ENCODE measurements around the gene TRPC3.

TRPC3 gene

GRCh38 chr4:121977251-121978171, 25.7 kb upstream of the TRPC3 start:
- Histone ChIP-seq H3K27ac (ENCODE audit: insufficient read depth, low read length, poor library complexity, severe bottlenecking) (no peak overlapping the region), H3K27me3 (replicated peaks; ENCODE audit: control insufficient read depth, insufficient read depth, low read length, poor library complexity, severe bottlenecking) (no peaks in the 10 kb centered on the region), H3K4me3 (ENCODE audit: insufficient read depth, low read depth, low read length, poor library complexity, severe bottlenecking) (no peak overlapping the region), H3K9me3 (ENCODE audit: control insufficient read depth, low read length) (no peaks in the 10 kb centered on the region), H3K36me3 (ENCODE audit: control insufficient read depth, insufficient read depth, low read length) (no peaks in the 10 kb centered on the region), H3K4me1 (ENCODE audit: control insufficient read depth, insufficient read depth, low read length, poor library complexity, severe bottlenecking) (no peaks in the 10 kb centered on the region)
- no peak for DNase-seq

GRCh38 chr4:121975784-121976183, 23.9 kb upstream of the TRPC3 start:
- no peaks in the 10 kb centered on the region for H3K4me1 ChIP-seq (ENCODE audit: control insufficient read depth, insufficient read depth, low read length, poor library complexity, severe bottlenecking)
- DNase-seq, result no peak
- H3K27me3 ChIP-seq (replicated peaks; ENCODE audit: control insufficient read depth, insufficient read depth, low read length, poor library complexity, severe bottlenecking), result no peaks in the 10 kb centered on the region
- no peaks in the 10 kb centered on the region for H3K36me3 ChIP-seq (ENCODE audit: control insufficient read depth, insufficient read depth, low read length)
- H3K27ac ChIP-seq (ENCODE audit: insufficient read depth, low read length, poor library complexity, severe bottlenecking), result no peak overlapping the region
- no peak overlapping the region for H3K4me3 ChIP-seq (ENCODE audit: insufficient read depth, low read depth, low read length, poor library complexity, severe bottlenecking)
- no peaks in the 10 kb centered on the region for H3K9me3 ChIP-seq (ENCODE audit: control insufficient read depth, low read length)

- H3K27ac ChIP-seq (ENCODE audit: insufficient read depth, low read length, poor library complexity, severe bottlenecking), result no peak overlapping the region
- H3K27me3 ChIP-seq (replicated peaks; ENCODE audit: control insufficient read depth, insufficient read depth, low read length, poor library complexity, severe bottlenecking), result no peaks in the 10 kb centered on the region
- no peaks in the 10 kb centered on the region for H3K36me3 ChIP-seq (ENCODE audit: control insufficient read depth, insufficient read depth, low read length)
- no peak overlapping the region for H3K4me3 ChIP-seq (ENCODE audit: insufficient read depth, low read depth, low read length, poor library complexity, severe bottlenecking)
- no peaks in the 10 kb centered on the region for H3K9me3 ChIP-seq (ENCODE audit: control insufficient read depth, low read length)
- H3K4me1 ChIP-seq (ENCODE audit: control insufficient read depth, insufficient read depth, low read length, poor library complexity, severe bottlenecking), result no peaks in the 10 kb centered on the region
- no peak for DNase-seq
Observed at GRCh38 chr4:121973816-121974215, 22.0 kb upstream of the TRPC3 start.

GRCh38 chr4:121968859-121969258, 17.0 kb upstream of the TRPC3 start:
- H3K4me3 ChIP-seq (ENCODE audit: insufficient read depth, low read depth, low read length, poor library complexity, severe bottlenecking), result no peak overlapping the region
- no peak overlapping the region for H3K27ac ChIP-seq (ENCODE audit: insufficient read depth, low read length, poor library complexity, severe bottlenecking)
- DNase-seq, result no peak
- H3K9me3 ChIP-seq (ENCODE audit: control insufficient read depth, low read length), result no peaks in the 10 kb centered on the region
- H3K27me3 ChIP-seq (replicated peaks; ENCODE audit: control insufficient read depth, insufficient read depth, low read length, poor library complexity, severe bottlenecking), result no peaks in the 10 kb centered on the region
- H3K4me1 ChIP-seq (ENCODE audit: control insufficient read depth, insufficient read depth, low read length, poor library complexity, severe bottlenecking), result no peaks in the 10 kb centered on the region
- H3K36me3 ChIP-seq (ENCODE audit: control insufficient read depth, insufficient read depth, low read length), result no peaks in the 10 kb centered on the region

DNA sequence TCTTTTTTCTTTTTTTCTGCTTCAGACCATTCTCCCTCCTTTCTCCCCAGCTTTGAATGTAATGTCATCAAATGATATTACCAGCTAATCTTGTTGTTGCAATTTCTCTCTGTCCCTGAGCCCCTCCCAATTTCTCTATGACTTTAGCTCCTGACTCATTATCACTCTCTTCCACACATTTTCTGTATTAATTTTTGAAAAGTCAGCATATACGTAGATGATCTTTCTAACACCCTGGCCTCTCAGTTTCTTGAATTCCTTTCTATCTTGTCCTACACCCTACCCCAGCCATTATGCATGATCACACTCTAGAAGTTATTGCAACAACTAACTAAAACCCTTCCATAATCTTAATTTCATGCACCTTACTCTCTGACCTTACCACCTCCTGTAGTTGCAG, 13.1 kb upstream of the TRPC3 start:
- H3K27ac ChIP-seq (ENCODE audit: insufficient read depth, low read length, poor library complexity, severe bottlenecking), result no peak overlapping the region
- H3K27me3 ChIP-seq (replicated peaks; ENCODE audit: control insufficient read depth, insufficient read depth, low read length, poor library complexity, severe bottlenecking), result no peaks in the 10 kb centered on the region
- DNase-seq, result no peak
- no peaks in the 10 kb centered on the region for H3K9me3 ChIP-seq (ENCODE audit: control insufficient read depth, low read length)
- H3K36me3 ChIP-seq (ENCODE audit: control insufficient read depth, insufficient read depth, low read length), result no peaks in the 10 kb centered on the region
- H3K4me3 ChIP-seq (ENCODE audit: insufficient read depth, low read depth, low read length, poor library complexity, severe bottlenecking), result no peak overlapping the region
- H3K4me1 ChIP-seq (ENCODE audit: control insufficient read depth, insufficient read depth, low read length, poor library complexity, severe bottlenecking), result no peaks in the 10 kb centered on the region

DNA sequence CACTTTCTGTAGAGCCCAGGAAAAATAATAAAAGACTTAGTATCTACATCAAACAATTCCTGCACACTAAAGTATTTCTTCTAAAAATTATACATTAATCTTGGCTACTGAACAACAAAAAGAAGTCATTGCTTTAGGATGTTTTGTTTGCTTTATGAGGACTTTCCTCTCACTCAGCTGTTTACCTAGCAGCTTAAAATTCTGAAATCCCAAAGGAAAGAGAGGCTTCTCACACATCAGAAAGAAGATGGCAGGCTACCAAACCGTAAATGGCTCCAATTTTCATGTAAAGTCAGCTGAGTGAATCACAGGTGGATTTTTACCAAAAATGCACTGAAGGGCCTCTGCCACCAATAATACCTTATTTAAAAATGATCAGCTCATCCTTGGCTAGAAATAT, 9.0 kb upstream of the TRPC3 start:
- no peaks in the 10 kb centered on the region for H3K9me3 ChIP-seq (ENCODE audit: control insufficient read depth, low read length)
- H3K4me3 ChIP-seq (ENCODE audit: insufficient read depth, low read depth, low read length, poor library complexity, severe bottlenecking), result no peak overlapping the region
- no peaks in the 10 kb centered on the region for H3K4me1 ChIP-seq (ENCODE audit: control insufficient read depth, insufficient read depth, low read length, poor library complexity, severe bottlenecking)
- H3K27me3 ChIP-seq (replicated peaks; ENCODE audit: control insufficient read depth, insufficient read depth, low read length, poor library complexity, severe bottlenecking), result no peaks in the 10 kb centered on the region
- H3K36me3 ChIP-seq (ENCODE audit: control insufficient read depth, insufficient read depth, low read length), result no peaks in the 10 kb centered on the region
- H3K27ac ChIP-seq (ENCODE audit: insufficient read depth, low read length, poor library complexity, severe bottlenecking), result no peak overlapping the region
- DNase-seq, result no peak

DNA sequence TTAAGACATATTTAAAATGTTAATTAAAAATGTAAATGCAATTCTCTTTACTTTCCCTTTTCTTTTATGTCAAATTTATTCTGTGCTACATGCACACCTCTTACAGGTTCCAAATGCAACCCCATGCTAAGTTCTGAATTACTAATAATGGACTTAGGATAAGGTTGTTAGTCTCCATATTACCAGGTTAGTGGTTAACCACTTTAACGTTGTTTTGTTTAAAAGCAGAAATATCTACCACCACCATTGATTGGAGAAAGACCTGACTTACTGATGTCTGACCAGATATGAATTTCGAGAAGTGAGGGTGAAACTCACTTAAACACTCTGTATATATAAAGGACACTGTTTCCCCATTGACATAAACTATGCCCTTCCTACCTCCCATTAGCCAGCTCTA, 6.9 kb upstream of the TRPC3 start:
- Histone ChIP-seq H3K27me3 (replicated peaks; ENCODE audit: control insufficient read depth, insufficient read depth, low read length, poor library complexity, severe bottlenecking) (no peaks in the 10 kb centered on the region), H3K36me3 (ENCODE audit: control insufficient read depth, insufficient read depth, low read length) (no peaks in the 10 kb centered on the region), H3K27ac (ENCODE audit: insufficient read depth, low read length, poor library complexity, severe bottlenecking) (no peak overlapping the region), H3K9me3 (ENCODE audit: control insufficient read depth, low read length) (no peaks in the 10 kb centered on the region), H3K4me3 (ENCODE audit: insufficient read depth, low read depth, low read length, poor library complexity, severe bottlenecking) (no peak overlapping the region), H3K4me1 (ENCODE audit: control insufficient read depth, insufficient read depth, low read length, poor library complexity, severe bottlenecking) (no peaks in the 10 kb centered on the region)
- DNase-seq, result no peak

GRCh38 chr4:121957266-121957665, 5.4 kb upstream of the TRPC3 start:
- H3K4me1 ChIP-seq (ENCODE audit: control insufficient read depth, insufficient read depth, low read length, poor library complexity, severe bottlenecking), result no peaks in the 10 kb centered on the region
- no peak overlapping the region for H3K4me3 ChIP-seq (ENCODE audit: insufficient read depth, low read depth, low read length, poor library complexity, severe bottlenecking)

DNA sequence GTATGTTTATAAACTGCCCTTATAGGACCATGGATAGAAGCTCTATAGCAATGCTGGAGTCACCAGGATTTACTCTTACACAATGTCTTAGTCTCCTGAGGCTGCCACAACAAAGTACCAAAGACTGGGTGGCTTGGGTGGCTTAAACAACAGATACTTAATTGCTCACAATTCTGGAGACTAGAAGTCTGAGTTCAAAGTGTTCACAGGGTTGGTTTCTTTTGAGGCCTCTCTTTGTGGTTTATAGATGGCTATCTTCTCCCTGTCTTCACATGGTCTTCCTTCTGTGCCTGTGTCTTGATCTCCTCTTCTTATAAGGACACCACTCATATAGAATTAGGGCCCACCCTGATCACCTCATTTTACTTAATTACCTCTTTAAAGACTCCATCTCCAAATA, 2.0 kb upstream of the TRPC3 start:
- Histone ChIP-seq H3K4me3 (ENCODE audit: insufficient read depth, low read depth, low read length, poor library complexity, severe bottlenecking) (no peak overlapping the region), H3K4me1 (ENCODE audit: control insufficient read depth, insufficient read depth, low read length, poor library complexity, severe bottlenecking) (no peaks in the 10 kb centered on the region), H3K9me3 (ENCODE audit: control insufficient read depth, low read length) (no peaks in the 10 kb centered on the region), H3K27me3 (replicated peaks; ENCODE audit: control insufficient read depth, insufficient read depth, low read length, poor library complexity, severe bottlenecking) (no peaks in the 10 kb centered on the region), H3K27ac (ENCODE audit: insufficient read depth, low read length, poor library complexity, severe bottlenecking) (no peak overlapping the region), H3K36me3 (ENCODE audit: control insufficient read depth, insufficient read depth, low read length) (no peaks in the 10 kb centered on the region)
- no peak for DNase-seq

More at GRCh38 chr4:121957266-121957665, 5.4 kb upstream of the TRPC3 start:
- no peak for DNase-seq
- no peaks in the 10 kb centered on the region for H3K36me3 ChIP-seq (ENCODE audit: control insufficient read depth, insufficient read depth, low read length)
- no peaks in the 10 kb centered on the region for H3K9me3 ChIP-seq (ENCODE audit: control insufficient read depth, low read length)
- H3K27me3 ChIP-seq (replicated peaks; ENCODE audit: control insufficient read depth, insufficient read depth, low read length, poor library complexity, severe bottlenecking), result no peaks in the 10 kb centered on the region
- H3K27ac ChIP-seq (ENCODE audit: insufficient read depth, low read length, poor library complexity, severe bottlenecking), result no peak overlapping the region

GRCh38 chr4:121952290-121952689, 430 bp upstream of the TRPC3 start:
- no peaks in the 10 kb centered on the region for H3K9me3 ChIP-seq (ENCODE audit: control insufficient read depth, low read length)
- H3K4me1 ChIP-seq (ENCODE audit: control insufficient read depth, insufficient read depth, low read length, poor library complexity, severe bottlenecking), result no peaks in the 10 kb centered on the region
- H3K27ac ChIP-seq (ENCODE audit: insufficient read depth, low read length, poor library complexity, severe bottlenecking), result no peak overlapping the region
- H3K27me3 ChIP-seq (replicated peaks; ENCODE audit: control insufficient read depth, insufficient read depth, low read length, poor library complexity, severe bottlenecking), result no peaks in the 10 kb centered on the region
- H3K36me3 ChIP-seq (ENCODE audit: control insufficient read depth, insufficient read depth, low read length), result no peaks in the 10 kb centered on the region
- no peak for DNase-seq
- peak overlapping the region; percentile 79 for H3K4me3 ChIP-seq (ENCODE audit: insufficient read depth, low read depth, low read length, poor library complexity, severe bottlenecking)
